GM21381 (cell line): ENCODE results near the gene COMT.
"Not testable (repeated sequence)": the region's sequence is repeated elsewhere in the genome, so short reads cannot be mapped to it uniquely, and the experiment has no call there.

ENCODE experiments used
- ATAC-seq: cut with Tn5 transposase; IDR thresholded peaks from one replicate; pipeline ENCODE4 v1.9.1; 2021; ENCODE audit warnings: mild to moderate bottlenecking, moderate library complexity; ENCODE audit not compliant: unreplicated experiment

The COMT gene

DNA sequence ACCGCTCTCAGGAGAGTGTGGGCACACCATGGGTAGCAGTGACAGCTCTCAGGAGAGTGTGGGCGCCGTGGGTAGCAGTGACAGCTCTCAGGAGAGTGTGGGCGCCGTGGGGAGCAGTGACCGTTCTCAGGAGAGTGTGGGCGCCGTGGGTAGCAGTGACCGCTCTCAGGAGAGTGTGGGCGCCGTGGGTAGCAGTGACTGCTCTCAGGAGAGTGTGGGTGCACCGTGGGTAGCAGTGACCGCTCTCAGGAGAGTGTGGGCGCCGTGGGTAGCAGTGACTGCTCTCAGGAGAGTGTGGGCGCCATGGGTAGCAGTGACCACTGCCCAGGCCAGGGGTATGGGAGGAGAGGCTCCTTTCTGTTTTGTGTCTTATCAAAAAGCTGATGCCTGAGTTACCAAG is 33.7 kb upstream of the COMT start:
- ATAC-seq = not testable (repeated sequence)

DNA sequence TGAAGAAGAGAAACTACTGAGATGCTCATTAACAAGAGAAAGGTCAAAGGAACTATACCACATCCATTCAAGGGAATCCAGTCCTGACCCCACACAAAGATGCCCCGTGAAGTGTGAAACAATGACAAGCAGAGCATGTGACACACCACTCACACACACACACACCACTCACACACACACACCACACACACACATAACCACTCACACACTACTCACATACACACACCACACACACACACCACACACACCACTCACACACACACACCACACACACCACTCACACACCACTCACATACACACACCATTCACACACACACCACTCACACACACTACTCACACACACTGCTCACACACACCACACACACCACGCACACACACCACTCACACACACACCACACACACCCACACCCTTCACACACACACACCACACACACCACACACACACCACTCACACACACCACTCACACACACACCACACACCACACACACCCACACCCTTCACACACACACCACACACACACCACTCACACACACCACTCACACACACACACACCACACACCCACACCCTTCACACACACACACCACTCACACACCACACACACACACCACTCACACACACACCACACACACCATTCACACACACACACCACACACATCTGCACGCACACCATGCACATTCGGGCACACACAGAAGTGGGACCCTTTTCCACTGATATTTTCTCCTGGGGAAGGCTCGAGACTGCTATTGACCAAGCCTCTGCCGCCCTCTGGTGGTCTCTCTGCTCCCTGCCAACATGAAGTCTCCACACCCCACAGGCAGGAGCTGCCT is 32.0 kb upstream of the COMT start:
- no peak for ATAC-seq

- no peak for ATAC-seq
These were observed 31.3 kb upstream of the COMT start for GRCh38 chr22:19910180-19910744.

DNA sequence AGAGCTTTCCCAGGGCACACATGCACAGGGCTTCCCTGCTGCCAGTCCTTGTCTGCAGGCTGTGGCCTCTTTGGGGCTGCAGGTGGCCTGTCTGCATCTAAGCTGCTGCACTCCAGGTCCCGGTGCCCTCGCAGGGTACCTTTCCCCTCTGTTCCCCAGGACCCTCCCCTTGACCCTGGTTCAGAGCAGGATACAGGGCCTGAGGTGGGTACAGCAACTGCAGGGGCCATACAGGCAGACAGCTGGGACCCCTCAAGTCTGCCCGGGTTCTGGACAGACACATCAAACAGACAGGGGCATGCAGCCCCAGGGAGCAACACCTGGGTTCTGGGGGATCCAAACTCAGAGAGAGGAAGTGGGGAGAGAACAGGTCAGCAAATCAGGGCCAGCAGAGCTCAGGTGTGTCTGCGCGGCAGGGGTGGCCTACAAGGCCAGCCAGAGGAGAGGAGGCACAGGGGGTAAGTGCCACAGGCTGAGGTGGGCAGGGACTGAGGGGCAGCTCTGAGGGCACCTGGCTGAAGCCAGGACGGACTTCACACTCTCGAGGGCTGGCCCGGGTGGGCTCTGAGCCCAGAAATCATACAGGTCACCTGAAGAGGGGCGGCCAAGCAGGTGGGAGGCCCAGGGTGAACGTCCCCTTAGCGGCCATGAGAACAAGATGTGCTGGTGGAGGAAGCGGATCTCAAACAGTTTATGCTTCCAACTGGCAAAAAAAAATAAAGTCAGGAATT is 29.9 kb upstream of the COMT start:
- no peak for ATAC-seq

- ATAC-seq = no peak
These were observed 29.1 kb upstream of the COMT start for GRCh38 chr22:19912271-19912999.

DNA sequence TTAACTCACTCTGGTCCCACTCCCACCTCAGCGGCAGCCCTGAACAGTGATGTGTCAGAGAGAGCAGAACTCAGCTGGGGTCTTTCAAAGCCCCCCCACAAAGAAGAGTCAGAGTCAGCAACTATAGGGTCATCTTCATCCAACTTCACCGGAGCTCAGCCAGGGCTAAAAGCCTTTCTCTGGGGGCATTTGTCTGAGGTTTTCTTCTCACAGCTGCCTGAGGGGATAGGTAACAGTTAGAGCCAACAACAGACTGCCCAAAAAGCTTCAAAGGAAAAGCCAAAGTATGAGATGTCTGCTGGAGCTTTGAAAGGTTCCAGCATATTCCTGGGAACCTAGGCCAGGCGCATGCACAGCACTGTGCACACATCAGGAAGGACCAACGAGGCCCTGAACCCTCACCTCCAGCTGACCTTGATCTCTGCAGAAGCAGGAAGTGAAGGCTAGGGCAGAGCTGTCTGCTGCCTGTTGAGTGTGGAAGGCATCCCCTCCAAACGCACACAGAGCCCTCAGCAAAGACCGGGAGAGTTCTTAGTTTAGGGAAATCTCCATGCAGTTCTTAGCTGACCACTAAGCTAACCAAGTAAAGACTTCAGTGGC is 28.1 kb upstream of the COMT start:
- no peak for ATAC-seq

GRCh38 chr22:19914201-19914943 is 27.2 kb upstream of the COMT start:
- no peak for ATAC-seq

DNA sequence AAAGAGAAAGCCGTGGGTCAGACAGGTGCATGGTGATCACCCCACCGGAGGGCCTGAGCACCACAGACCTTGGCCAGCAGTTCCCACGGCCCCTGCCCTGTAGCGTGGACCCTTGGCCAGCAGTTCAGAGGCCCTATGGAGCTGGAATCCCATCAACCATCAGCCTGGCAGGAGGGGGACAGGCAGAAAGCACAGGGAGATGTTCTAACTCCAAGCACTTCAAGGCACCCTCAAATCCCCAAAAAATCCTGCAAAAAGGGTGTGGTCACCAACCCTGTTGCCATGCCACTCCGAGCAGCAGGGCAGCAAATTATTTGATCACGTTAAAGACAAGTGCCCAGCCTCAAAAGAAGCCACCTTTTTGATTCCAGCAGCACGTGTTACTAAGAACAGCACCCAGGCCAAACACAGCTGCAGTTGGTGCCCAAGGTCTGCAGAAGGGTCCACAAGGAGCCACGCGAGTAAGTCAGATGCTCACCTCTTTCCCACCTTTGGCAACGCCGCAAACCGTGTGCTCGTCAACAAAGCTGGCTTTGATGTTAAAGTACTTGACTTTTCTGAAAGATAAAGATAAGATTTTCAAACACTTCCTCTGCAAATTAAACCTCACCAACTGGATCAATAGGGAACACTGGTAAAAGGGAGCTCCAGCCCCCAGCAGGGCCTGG is 26.2 kb upstream of the COMT start:
- no peak for ATAC-seq

DNA sequence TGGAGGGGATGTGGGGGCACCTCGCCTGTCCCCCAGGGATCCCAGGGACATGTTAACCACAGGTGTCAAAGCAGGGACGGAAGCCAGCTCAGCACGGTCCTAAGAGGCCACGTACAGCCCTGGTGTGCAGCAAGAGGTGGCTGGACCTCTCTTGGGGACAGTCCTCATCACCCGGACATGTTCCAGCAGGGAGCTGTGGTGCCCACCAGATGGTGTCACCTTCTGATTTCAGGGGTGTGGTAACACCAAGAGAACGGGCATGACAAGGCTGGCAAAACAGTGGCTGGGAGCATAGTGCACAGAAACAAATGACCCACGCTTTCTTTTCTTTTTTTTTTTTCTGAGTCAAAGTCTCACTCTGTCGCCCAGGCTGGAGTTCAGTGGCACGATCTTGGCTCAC is 25.6 kb upstream of the COMT start:
- no peak for ATAC-seq

- no peak for ATAC-seq
These were observed 24.6 kb upstream of the COMT start for GRCh38 chr22:19916941-19917340.

- no peak for ATAC-seq
These were observed 24.0 kb upstream of the COMT start for GRCh38 chr22:19917389-19918138.

- no peak for ATAC-seq
These were observed 23.1 kb upstream of the COMT start for GRCh38 chr22:19918332-19919106.

GRCh38 chr22:19919701-19920363 is 21.7 kb upstream of the COMT start:
- no peak for ATAC-seq

DNA sequence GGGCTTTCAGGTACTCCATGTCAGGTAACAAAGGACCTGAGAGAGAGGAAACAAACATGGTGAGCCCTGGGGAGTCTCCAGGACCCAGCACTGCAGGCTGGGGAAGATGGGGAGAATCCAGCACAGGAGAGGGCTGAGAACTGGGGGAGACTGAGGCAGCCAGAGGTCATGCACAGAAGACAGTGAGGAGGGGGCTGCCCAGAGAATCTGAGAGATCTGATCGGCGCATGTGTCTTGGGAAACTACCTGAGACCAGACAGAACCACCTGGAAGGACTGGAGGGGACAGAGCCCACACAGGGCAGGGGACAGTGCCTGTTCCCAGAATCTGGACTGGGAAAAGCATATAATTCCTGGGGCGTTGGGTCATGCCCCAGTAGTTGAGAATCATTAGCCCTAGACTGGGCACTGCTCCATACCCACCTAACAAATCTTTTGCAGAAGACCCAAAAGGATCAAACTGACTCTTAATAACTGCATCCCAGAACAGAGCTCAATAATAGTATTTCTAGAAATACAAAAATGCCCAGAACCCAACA is 20.0 kb upstream of the COMT start:
- ATAC-seq = no peak

- no peak for ATAC-seq
These were observed 17.6 kb upstream of the COMT start for GRCh38 chr22:19923914-19924513.

- ATAC-seq = not testable (repeated sequence)
These were observed 15.5 kb upstream of the COMT start for GRCh38 chr22:19926028-19926427.

DNA sequence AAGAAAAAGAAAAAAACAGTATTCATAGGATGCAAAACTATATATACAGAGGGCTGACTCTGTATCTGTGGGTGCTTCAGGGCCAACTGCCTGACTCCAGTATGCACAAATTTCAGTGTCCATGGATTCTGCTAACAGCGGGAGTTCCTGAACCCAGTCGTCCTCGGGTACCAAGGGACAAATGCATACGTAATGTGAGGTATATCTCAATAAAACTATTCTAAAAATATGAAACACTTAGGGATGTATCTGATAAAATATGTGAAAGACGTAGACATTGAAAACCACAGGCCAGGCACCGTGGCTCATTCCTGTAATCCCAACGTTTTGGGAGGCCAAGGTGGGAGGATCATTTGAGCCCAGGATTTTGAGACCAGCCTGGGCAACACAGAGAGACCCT is 13.9 kb upstream of the COMT start:
- ATAC-seq = no peak
